K562 (cell line): ENCODE results near the gene GINS3. TPM values are rescaled to one million over a fixed set of nuclear protein-coding genes. Genes with fewer than 3 reads are reported as not detected.

Experiments
- ATAC-seq: fragments of 200-7000 bp; cut with Tn5 transposase; 3 replicates; pipeline ENCODE4 v1.9.1; 2020; ENCODE audit warnings: moderate library complexity
- BruUV-seq: library from RNA; stranded (reverse); fragments of 400-500 nt; replicated peaks from 2 replicates; lab custom pipeline; 2021; lab: Mats Ljungman, UMichigan
- CTCF ChIA-PET: fragments of 300-600 bp; formaldehyde crosslinking; extraction: SDS; loops from one replicate; lab custom pipeline; 2021; ENCODE audit warnings: low intra/inter-chr PET ratio; lab: Yijun Ruan, JAX
- POLR2A ChIA-PET: fragments of 300-600, 350-650 bp; sonication (Branson Sonifier 250); formaldehyde crosslinking; extraction: SDS; loops from one replicate; lab custom pipeline; 2021; ENCODE audit warnings: antibody characterized with exemption, inconsistent platforms; lab: Yijun Ruan, JAX
- DNase-seq, 4 experiments: peaks; one replicate each; pipeline versions ENCODE4 v3.0.0 to v3.0.0-alpha.2; 2011 to 2018; ENCODE audit warnings: low spot score in 3 of 4, mixed read lengths in 3 of 4; ENCODE audit errors: extremely low read depth in 1 of 4
- FAIRE-seq: peaks from 2 replicates; lab custom pipeline; 2011; peaks lifted over from hg19 to GRCh38; lab: Jason Lieb, UNC
- H2AFZ ChIP-seq: 2 replicates; pipeline ENCODE4 v1.6.0; 2011; ENCODE audit warnings: low read depth, low read length, control low read depth, inconsistent platforms
- H3K27ac ChIP-seq: fragments of 200-600 bp; 3 replicates; pipeline ENCODE4 v1.8.0; 2011; ENCODE audit warnings: low read depth, mild to moderate bottlenecking, control low read depth, inconsistent platforms, low read length, moderate library complexity, mixed read lengths; ENCODE audit errors: extremely low read depth
- H3K27me3 ChIP-seq, 2 experiments: fragments of 300-600 bp in 1 of 2; 2 replicates in 1 of 2; 3 replicates in 1 of 2; pipeline versions ENCODE4 v1.6.0 to v1.8.0; 2011; ENCODE audit warnings: inconsistent platforms in 2 of 2, low read length in 2 of 2, mild to moderate bottlenecking in 1 of 2, mixed read lengths in 1 of 2, moderate library complexity in 1 of 2; ENCODE audit not compliant: control insufficient read depth in 2 of 2, insufficient read depth in 2 of 2
- H3K36me3 ChIP-seq: fragments of 300-600 bp; 3 replicates; pipeline ENCODE4 v1.8.0; 2011; ENCODE audit warnings: mild to moderate bottlenecking, low read length, inconsistent platforms; ENCODE audit not compliant: control insufficient read depth, insufficient read depth
- H3K4me1 ChIP-seq, 2 experiments: fragments of 200-600 bp in 1 of 2; replicated peaks in 1 of 2; 2 replicates in 1 of 2; 3 replicates in 1 of 2; pipeline versions ENCODE4 v1.5.1 to v1.8.0; 2011; ENCODE audit warnings: inconsistent platforms in 2 of 2, low read length in 2 of 2, mild to moderate bottlenecking in 1 of 2, mixed read lengths in 1 of 2, moderate library complexity in 1 of 2; ENCODE audit not compliant: control insufficient read depth in 2 of 2, insufficient read depth in 2 of 2
- H3K4me2 ChIP-seq: 2 replicates; pipeline ENCODE4 v1.6.1; 2011; ENCODE audit warnings: low read length, control low read depth, inconsistent platforms, mixed read lengths; ENCODE audit not compliant: insufficient read depth
- H3K4me3 ChIP-seq: fragments of 200-600 bp; sonication (generic), shearing (Covaris generic); 2 replicates; pipeline ENCODE4 v1.5.1; 2016; ENCODE audit warnings: control low read depth, inconsistent platforms
- H3K79me2 ChIP-seq: fragments of 200-600 bp; 3 replicates; pipeline ENCODE4 v1.8.0; 2011; ENCODE audit warnings: low read length, inconsistent platforms; ENCODE audit not compliant: control insufficient read depth, insufficient read depth
- H3K9ac ChIP-seq, 2 experiments: 2 replicates each; pipeline versions ENCODE4 v1.6.0 to v1.6.1; 2011; ENCODE audit warnings: low read depth in 2 of 2, low read length in 2 of 2, control low read depth in 1 of 2, inconsistent platforms in 1 of 2, mild to moderate bottlenecking in 1 of 2, mixed read lengths in 1 of 2; ENCODE audit not compliant: insufficient read depth in 1 of 2
- H3K9me1 ChIP-seq: one replicate; pipeline ENCODE4 v1.6.0; 2011; ENCODE audit warnings: inconsistent platforms, mild to moderate bottlenecking, low read length, moderate library complexity; ENCODE audit not compliant: control insufficient read depth, insufficient read depth
- H3K9me3 ChIP-seq: replicated peaks from 2 replicates; pipeline ENCODE4 v1.5.1; 2011; ENCODE audit warnings: low read depth, low read length, inconsistent platforms; ENCODE audit not compliant: control insufficient read depth, insufficient read depth
- H4K20me1 ChIP-seq: replicated peaks from 2 replicates; pipeline ENCODE4 v1.6.1; 2011; ENCODE audit warnings: low read length, inconsistent platforms, mixed read lengths; ENCODE audit not compliant: control insufficient read depth, insufficient read depth
- BHLHE40 ChIP-seq: IDR thresholded peaks from 2 replicates; pipeline ENCODE4 v1.6.1; 2011; ENCODE audit warnings: low read length, improper control_type of control experiment
- BMI1 ChIP-seq: fragments of 150-350 bp; IDR thresholded peaks from 2 replicates; pipeline ENCODE4 v1.6.1; 2014; ENCODE audit warnings: low read length
- IRF2 ChIP-seq: sonication (generic); formaldehyde crosslinking; IDR thresholded peaks from 2 replicates; pipeline ENCODE4 v1.8.1; 2022; ENCODE audit warnings: mild to moderate bottlenecking, missing genetic modification reagents
- KDM5B ChIP-seq: fragments of 200-600 bp; sonication (generic); IDR thresholded peaks from 2 replicates; pipeline ENCODE4 v1.6.1; 2012; ENCODE audit warnings: low read depth, mild to moderate bottlenecking, moderate library complexity, low read length, control low read depth, inconsistent platforms; ENCODE audit not compliant: insufficient replicate concordance
- MBD2 ChIP-seq: sonication (generic); IDR thresholded peaks from 2 replicates; pipeline ENCODE4 v1.6.1; 2016; ENCODE audit warnings: low read depth, borderline replicate concordance
- MLLT1 ChIP-seq, 2 experiments: fragments of 450-650 bp; IDR thresholded peaks; 2 replicates each; pipeline ENCODE4 v1.6.1; 2016
- MTA1 ChIP-seq: fragments of 450-650 bp; IDR thresholded peaks from 2 replicates; pipeline ENCODE4 v1.6.1; 2017; ENCODE audit warnings: borderline replicate concordance
- MYNN ChIP-seq, 2 experiments: sonication (generic); formaldehyde crosslinking in 1 of 2; IDR thresholded peaks; 2 replicates each; pipeline versions ENCODE4 v1.5.0 to v1.6.1; 2016 to 2020; ENCODE audit warnings: antibody characterized with exemption in 1 of 2, missing genetic modification reagents in 1 of 2
- PHF8 ChIP-seq: fragments of 200-600 bp; sonication (generic); IDR thresholded peaks from 2 replicates; pipeline ENCODE4 v1.6.1; 2012; ENCODE audit warnings: mixed run types, mild to moderate bottlenecking, inconsistent platforms, low read length, moderate library complexity, borderline replicate concordance
- SIX5 ChIP-seq, 2 experiments: IDR thresholded peaks; 2 replicates each; pipeline ENCODE4 v1.6.1; 2011; ENCODE audit warnings: low read length in 2 of 2, borderline replicate concordance in 1 of 2, low read depth in 1 of 2, mild to moderate bottlenecking in 1 of 2, moderate library complexity in 1 of 2; ENCODE audit not compliant: insufficient read depth in 1 of 2
- SMAD3 ChIP-seq: fragments of 450-650 bp; formaldehyde crosslinking; conservative IDR thresholded peaks from 2 replicates; pipeline ENCODE4 v1.4.0; 2020; ENCODE audit warnings: mild to moderate bottlenecking
- TARDBP ChIP-seq: fragments of 450-650 bp; IDR thresholded peaks from 2 replicates; pipeline ENCODE4 v1.6.1; 2016
- ZNF175 ChIP-seq: fragments of 200-800 bp; sonication (Bioruptor generic); IDR thresholded peaks from 2 replicates; pipeline ENCODE4 v1.6.1; 2016; ENCODE audit warnings: low read depth, mild to moderate bottlenecking, missing genetic modification characterization, missing compliant biosample characterization
- WGBS: fragments of 100-300 bp; shearing (Covaris generic); methylation state at CpG from one replicate; pipeline ENCODE4 v1.1.6; 2016; ENCODE audit warnings: low coverage, mixed read lengths; ENCODE audit not compliant: insufficient coverage; ENCODE audit errors: missing lambda C conversion rate; 5-methylcytosine and 5-hydroxymethylcytosine counted together
- in situ Hi-C: fragments of 300-500 bp; cut with MboI; formaldehyde crosslinking; loops from 4 replicates; pipeline ENCODE4 v1.15.0; 2018; ENCODE audit warnings: inconsistent platforms, mixed read lengths
- intact Hi-C: fragments of 100-400 bp; cut with micrococcal nuclease; formaldehyde crosslinking; loops from 2 replicates; pipeline ENCODE4 v1.14.2; 2022
- polyA plus RNA-seq, 8 experiments: library from polyadenylated mRNA; depleted of rRNA in 4 of 8; stranded (reverse) in 5 of 8; unstranded in 3 of 8; fragments of >200 nt; fragmentation: Nextera tagmentation in 2 of 8; fragmentation: Illumina TruSeq in 1 of 8; extraction: Ambion mirVana in 2 of 8; extraction: Trizol in 1 of 8; gene quantifications; 2 replicates each; pipeline versions ENCODE4 v1.2.1 to v1.2.3, GENCODE V29; 2011 to 2014; ENCODE audit warnings: inconsistent platforms in 1 of 8, missing spikeins in 1 of 8
- total RNA-seq, 7 experiments: library from RNA; depleted of rRNA in 6 of 7; stranded (reverse); fragments of >200 nt in 6 of 7; fragmentation: Illumina TruSeq in 2 of 7; extraction: Trizol in 2 of 7; gene quantifications; 2 replicates each; pipeline versions ENCODE4 v1.2.1 to v1.2.3, GENCODE V29; 2011 to 2021; ENCODE audit warnings: low replicate concordance in 1 of 7
- TF ChIP-seq, protein P1 (sequence below): IDR thresholded peaks from 3 replicates; pipeline ENCODE4 v1.6.1; 2011; ENCODE audit warnings: borderline replicate concordance, mild to moderate bottlenecking; ENCODE audit not compliant: insufficient read length, insufficient read depth
- TF ChIP-seq, protein P2 (sequence below): fragments of 150-350 bp; conservative IDR thresholded peaks from 2 replicates; pipeline ENCODE4 v1.6.1; 2014; ENCODE audit warnings: low read length
- TF ChIP-seq, protein P3 (sequence below): sonication (generic); formaldehyde crosslinking; IDR thresholded peaks from 2 replicates; pipeline ENCODE4 v1.8.1; 2023; ENCODE audit warnings: mild to moderate bottlenecking, missing genetic modification reagents

The GINS3 gene
- total and polyA plus RNA-seq, 9 of the 15 experiments (the other 6 are each of a cell fraction or from before 2014, with no cell fraction given) = 17.8 to 31.9 (median 25.4) TPM

DNA sequence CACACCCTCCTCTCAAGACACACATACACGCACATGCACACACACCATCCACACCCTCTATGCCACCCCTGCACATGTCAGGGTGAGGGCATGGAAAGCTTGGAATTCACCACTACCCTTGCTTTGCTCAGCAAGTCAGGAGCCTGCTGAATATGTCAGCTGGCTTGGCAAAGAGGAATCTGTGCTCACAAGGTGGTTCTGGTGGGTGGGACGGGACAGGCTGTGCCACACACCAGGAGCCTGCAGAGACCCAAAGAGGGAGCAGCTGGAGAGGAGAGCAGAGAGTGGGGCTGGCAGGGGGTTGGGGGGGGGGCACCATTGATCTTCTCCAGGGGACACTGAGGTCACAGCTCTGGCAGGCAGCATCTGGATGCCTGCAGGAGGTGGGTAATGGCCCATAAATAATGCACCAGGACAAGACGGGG lies 59.0 kb downstream of the GINS3 start:
- Histone ChIP-seq H3K9me1 (no peaks in the 10 kb centered on the region), H3K9ac (no peak overlapping the region), H3K36me3 (no peaks in the 10 kb centered on the region), H3K27me3 (peaks cover 2 to 30% of the 10 kb centered on the region in 2 experiments; a peak in 4 of 5 replicates), H3K27ac (no peak overlapping the region), H4K20me1 (no peaks in the 10 kb centered on the region), H3K4me3 (no peak overlapping the region), H3K4me1 (peaks cover 0 to 4% of the 10 kb centered on the region in 2 experiments; a peak in 1 of 5 replicates), H3K79me2 (no peaks in the 10 kb centered on the region), H3K4me2 (no peak overlapping the region), H3K9me3 (no peaks in the 10 kb centered on the region), H2AFZ (no peak overlapping the region)
- no TSS peak for BruUV-seq
- 6% methylated on average over 3 of the region's 3 CpGs for WGBS
- intact Hi-C loops (no loop called here), in situ Hi-C loops (no loop called here)
- no peak for ATAC-seq
- CTCF ChIA-PET = interaction anchor here (1.7 kb wide), 1 partner anchor 115 kb away, joined by 5 read pairs; no protein-coding TSS in a partner anchor
- no peak for FAIRE-seq
- DNase-seq = no peak
- POLR2A ChIA-PET = interaction anchor here (1.3 kb wide), 1 partner anchor 32 kb away, joined by 4 read pairs; no protein-coding TSS in a partner anchor
- no peak for TF ChIP-seq MLLT1 (IDR thresholded peaks at IDR 0.05)
- TF ChIP-seq IRF2 = no peak
- no peak for TF ChIP-seq KDM5B
- TF ChIP-seq SIX5 (IDR thresholded peaks at IDR 0.05; ENCODE audit: borderline replicate concordance in 1 of 2, insufficient read depth in 1 of 2, low read depth in 1 of 2, low read length in 2 of 2) = no peak
- no peak for TF ChIP-seq SMAD3 (CRISPR knock-in tag)
- TF ChIP-seq, protein P1, sequence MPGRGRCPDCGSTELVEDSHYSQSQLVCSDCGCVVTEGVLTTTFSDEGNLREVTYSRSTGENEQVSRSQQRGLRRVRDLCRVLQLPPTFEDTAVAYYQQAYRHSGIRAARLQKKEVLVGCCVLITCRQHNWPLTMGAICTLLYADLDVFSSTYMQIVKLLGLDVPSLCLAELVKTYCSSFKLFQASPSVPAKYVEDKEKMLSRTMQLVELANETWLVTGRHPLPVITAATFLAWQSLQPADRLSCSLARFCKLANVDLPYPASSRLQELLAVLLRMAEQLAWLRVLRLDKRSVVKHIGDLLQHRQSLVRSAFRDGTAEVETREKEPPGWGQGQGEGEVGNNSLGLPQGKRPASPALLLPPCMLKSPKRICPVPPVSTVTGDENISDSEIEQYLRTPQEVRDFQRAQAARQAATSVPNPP = no peak
- no peak for TF ChIP-seq MBD2
- TF ChIP-seq PHF8 = no peak
- TF ChIP-seq BHLHE40 = no peak
- TF ChIP-seq TARDBP = no peak
- no peak for TF ChIP-seq BMI1
- no peak for TF ChIP-seq ZNF175
- TF ChIP-seq, protein P2, sequence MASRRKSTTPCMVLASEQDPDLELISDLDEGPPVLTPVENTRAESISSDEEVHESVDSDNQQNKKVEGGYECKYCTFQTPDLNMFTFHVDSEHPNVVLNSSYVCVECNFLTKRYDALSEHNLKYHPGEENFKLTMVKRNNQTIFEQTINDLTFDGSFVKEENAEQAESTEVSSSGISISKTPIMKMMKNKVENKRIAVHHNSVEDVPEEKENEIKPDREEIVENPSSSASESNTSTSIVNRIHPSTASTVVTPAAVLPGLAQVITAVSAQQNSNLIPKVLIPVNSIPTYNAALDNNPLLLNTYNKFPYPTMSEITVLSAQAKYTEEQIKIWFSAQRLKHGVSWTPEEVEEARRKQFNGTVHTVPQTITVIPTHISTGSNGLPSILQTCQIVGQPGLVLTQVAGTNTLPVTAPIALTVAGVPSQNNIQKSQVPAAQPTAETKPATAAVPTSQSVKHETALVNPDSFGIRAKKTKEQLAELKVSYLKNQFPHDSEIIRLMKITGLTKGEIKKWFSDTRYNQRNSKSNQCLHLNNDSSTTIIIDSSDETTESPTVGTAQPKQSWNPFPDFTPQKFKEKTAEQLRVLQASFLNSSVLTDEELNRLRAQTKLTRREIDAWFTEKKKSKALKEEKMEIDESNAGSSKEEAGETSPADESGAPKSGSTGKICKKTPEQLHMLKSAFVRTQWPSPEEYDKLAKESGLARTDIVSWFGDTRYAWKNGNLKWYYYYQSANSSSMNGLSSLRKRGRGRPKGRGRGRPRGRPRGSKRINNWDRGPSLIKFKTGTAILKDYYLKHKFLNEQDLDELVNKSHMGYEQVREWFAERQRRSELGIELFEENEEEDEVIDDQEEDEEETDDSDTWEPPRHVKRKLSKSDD = no peak
- TF ChIP-seq, protein P3, sequence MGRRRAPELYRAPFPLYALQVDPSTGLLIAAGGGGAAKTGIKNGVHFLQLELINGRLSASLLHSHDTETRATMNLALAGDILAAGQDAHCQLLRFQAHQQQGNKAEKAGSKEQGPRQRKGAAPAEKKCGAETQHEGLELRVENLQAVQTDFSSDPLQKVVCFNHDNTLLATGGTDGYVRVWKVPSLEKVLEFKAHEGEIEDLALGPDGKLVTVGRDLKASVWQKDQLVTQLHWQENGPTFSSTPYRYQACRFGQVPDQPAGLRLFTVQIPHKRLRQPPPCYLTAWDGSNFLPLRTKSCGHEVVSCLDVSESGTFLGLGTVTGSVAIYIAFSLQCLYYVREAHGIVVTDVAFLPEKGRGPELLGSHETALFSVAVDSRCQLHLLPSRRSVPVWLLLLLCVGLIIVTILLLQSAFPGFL (CRISPR knock-in tag) = no peak
- no peak for TF ChIP-seq MTA1
- TF ChIP-seq MYNN (IDR thresholded peaks at IDR 0.05) = no peak
- no peak for TF ChIP-seq MYNN (CRISPR knock-in tag; IDR thresholded peaks at IDR 0.05)
